HUES6 (cell line): ENCODE data around the gene HSPA1A.
"Not testable (repeated sequence)": the region's sequence is repeated elsewhere in the genome, so short reads cannot be mapped to it uniquely, and the experiment has no call there.

Experiments
- H3K27ac ChIP-seq: 2 replicates; pipeline ENCODE4 v1.7.0; 2013; ENCODE audit warnings: low read depth, mild to moderate bottlenecking, low read length, inconsistent platforms
- H3K27me3 ChIP-seq: 2 replicates; pipeline ENCODE4 v1.6.1; 2013; ENCODE audit warnings: low read length; ENCODE audit not compliant: control insufficient read depth, insufficient read depth
- H3K36me3 ChIP-seq: 2 replicates; pipeline ENCODE4 v1.6.1; 2013; ENCODE audit warnings: low read length; ENCODE audit not compliant: control insufficient read depth, insufficient read depth
- H3K4me1 ChIP-seq: 2 replicates; pipeline ENCODE4 v1.6.1; 2013; ENCODE audit warnings: low read length; ENCODE audit not compliant: control insufficient read depth, insufficient read depth
- H3K4me3 ChIP-seq: 2 replicates; pipeline ENCODE4 v1.5.1; 2013; ENCODE audit warnings: low read depth, low read length
- H3K9ac ChIP-seq: one replicate; pipeline ENCODE4 v1.6.1; 2013; ENCODE audit warnings: mild to moderate bottlenecking, low read length
- H3K9me3 ChIP-seq: 2 replicates; pipeline ENCODE4 v1.6.1; 2013; ENCODE audit warnings: low read depth, low read length; ENCODE audit not compliant: control insufficient read depth, insufficient read depth

Gene HSPA1A

DNA sequence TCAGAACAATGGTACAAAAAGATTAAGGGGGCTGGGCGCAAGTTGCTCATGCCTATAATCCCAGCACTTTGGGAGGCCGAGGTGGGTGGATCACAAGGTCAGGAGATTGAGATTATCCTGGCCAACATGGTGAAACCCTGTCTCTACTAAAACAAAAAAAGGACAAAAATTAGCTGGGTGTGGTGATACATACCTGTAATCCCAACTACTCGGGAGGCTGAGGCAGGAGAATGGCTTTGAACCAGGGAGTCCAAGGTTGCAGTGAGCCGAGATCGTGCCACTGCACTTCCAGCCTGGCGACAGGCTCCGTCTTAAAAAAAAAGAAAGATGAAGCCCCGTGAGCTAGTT, 24.4 kb downstream of the HSPA1A start:
- H3K9me3 ChIP-seq, H3K27ac ChIP-seq, H3K4me3 ChIP-seq, H3K27me3 ChIP-seq, H3K9ac ChIP-seq: not testable (repeated sequence)
- Histone ChIP-seq H3K4me1 (peaks cover 12% of the 10 kb centered on the region), H3K36me3 (peaks cover 63% of the 10 kb centered on the region)

DNA sequence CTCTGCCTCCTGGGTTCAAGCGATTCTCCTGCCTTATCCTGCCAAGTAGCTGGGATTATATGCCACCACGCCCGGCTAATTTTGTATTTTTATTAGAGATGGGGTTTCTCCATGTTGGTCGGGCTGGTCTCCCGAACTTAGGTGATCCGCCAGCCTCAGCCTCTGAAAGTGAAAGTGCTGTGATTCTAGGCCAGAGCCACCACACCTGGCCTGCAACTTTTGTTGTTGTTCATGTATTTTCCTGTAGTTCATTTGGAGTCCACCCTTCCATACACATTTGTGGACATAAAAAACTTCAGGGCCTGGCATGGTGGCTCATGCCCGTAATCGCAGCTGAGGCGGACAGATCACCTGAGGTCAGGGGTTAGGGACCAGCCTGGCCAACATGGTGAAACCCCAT, 26.7 kb downstream of the HSPA1A start:
- no peak overlapping the region for H3K4me3 ChIP-seq
- no peak overlapping the region for H3K9ac ChIP-seq
- H3K9me3 ChIP-seq, result no peaks in the 10 kb centered on the region
- no peak overlapping the region for H3K27ac ChIP-seq
- no peaks in the 10 kb centered on the region for H3K27me3 ChIP-seq
- H3K36me3 ChIP-seq, result peaks cover 41% of the 10 kb centered on the region
- H3K4me1 ChIP-seq, result peaks cover 6% of the 10 kb centered on the region

DNA sequence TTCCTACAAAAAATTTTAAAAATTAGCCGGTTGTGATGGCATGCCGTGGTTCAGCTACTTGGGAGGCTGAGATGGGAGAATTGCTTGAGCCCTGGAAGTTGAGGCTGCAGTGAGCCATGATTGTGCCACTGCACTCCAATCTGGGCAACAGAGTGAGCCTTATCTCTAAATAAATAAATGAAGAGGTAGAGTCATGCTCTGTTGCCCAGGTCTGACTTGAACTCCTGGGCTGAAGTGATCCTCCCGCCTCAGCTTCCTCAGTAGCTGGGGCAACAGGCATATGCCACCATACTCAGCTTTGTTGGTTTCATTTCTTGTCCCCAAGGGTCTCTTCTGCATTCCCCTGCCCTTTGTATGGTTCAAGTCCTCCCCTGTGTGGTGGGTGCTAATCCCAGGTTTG, 29.2 kb downstream of the HSPA1A start:
- Histone ChIP-seq H3K27ac (no peak overlapping the region), H3K4me3 (no peak overlapping the region), H3K9ac (no peak overlapping the region)

DNA sequence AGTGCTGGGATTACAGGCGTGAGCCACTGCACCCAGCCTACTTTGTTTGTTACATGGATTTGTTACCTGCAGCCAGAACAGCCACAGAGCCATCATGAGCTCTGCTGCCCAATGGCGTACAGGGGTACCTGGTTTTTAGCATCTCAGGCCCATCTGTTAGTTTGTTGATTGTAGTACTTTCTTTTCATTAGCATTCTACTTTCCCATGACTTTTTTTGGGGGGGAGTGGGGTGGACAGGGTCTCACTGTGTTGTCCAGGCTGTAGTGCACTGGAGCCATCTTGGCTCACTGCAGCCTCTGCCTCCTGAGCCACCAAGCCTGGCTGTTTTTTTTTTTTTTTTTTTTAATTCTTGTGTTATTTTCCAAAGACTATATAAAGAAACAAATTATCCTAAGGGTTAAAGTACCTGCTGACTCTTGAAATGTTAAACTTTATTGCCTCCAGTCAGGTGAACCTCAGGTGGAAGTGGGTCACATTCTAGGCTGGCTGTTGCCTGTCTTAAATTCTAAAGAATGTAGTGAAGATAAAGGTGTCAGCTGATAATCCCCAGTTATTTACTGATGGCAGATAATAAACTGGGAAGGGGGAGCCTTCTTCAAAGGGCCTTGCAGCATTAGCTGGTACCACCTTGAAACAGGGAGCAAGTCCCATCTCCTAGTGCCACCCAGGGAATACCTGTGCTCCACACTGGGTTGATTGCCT, 32.1 kb downstream of the HSPA1A start:
- Histone ChIP-seq H3K4me1 (no peaks in the 10 kb centered on the region), H3K9me3 (no peaks in the 10 kb centered on the region), H3K27ac (no peak overlapping the region), H3K4me3 (no peak overlapping the region), H3K27me3 (no peaks in the 10 kb centered on the region), H3K9ac (no peak overlapping the region), H3K36me3 (no peaks in the 10 kb centered on the region)

More for the DNA sequence above, 29.2 kb downstream of the HSPA1A start:
- peaks cover 17% of the 10 kb centered on the region for H3K36me3 ChIP-seq
- no peaks in the 10 kb centered on the region for H3K27me3 ChIP-seq
- no peaks in the 10 kb centered on the region for H3K9me3 ChIP-seq
- H3K4me1 ChIP-seq, result no peaks in the 10 kb centered on the region

DNA sequence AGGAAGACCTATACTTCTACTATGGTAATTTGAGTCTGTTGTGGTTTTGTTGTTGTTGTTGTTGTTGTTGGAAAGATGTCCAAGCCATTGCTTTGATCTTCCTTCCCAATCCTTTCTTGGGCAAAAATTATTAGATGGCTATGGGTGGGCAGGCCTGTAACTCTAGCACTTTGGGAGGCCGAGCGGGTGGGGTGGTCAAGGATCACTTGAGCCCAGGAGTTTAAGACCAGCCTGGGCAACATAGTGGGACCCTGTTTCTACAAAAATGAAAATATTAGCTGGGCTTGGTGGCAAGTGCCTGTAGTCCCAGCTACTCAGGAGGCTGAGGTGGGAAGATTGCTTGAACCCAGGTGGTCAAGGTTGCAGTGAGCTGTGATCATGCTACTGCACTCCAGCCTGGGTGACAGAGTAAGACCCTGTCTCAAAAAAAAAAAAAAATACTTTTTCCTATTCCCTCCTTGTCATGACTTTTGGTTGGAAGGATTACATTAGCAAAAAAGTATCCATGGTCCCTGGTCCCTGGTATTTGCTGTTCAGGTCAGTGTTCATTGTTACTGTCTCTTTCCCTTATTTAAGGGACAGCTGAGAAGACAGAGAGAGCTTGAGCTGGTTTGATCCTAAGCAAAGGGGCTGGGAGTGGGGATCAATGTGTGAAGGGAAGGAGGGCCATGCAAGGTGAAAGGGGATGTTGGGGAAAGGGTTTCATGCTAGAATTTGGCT, 35.6 kb downstream of the HSPA1A start:
- Histone ChIP-seq H3K4me3 (no peak overlapping the region), H3K4me1 (no peaks in the 10 kb centered on the region), H3K27me3 (no peaks in the 10 kb centered on the region), H3K9me3 (peaks cover 11% of the 10 kb centered on the region), H3K36me3 (no peaks in the 10 kb centered on the region; the same call in 1 of the 2 replicates), H3K27ac (no peak overlapping the region), H3K9ac (no peak overlapping the region)

DNA sequence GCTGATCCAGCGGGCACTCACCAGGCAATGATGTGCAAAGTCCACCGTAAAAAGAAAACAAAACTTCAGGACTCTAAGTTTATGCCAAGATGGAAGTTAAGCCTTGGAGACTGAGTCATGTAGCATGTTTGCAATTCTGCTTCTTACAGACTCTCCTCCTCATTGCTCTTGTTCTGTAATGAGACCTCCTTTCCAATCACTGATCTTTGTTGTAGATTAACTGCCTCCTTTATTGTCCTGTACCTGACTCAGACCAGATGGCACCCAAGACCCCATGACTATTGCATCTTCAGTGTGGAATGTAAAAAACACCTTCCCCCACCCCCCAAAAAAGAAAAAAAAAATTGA, 36.1 kb downstream of the HSPA1A start:
- Histone ChIP-seq H3K4me1 (no peaks in the 10 kb centered on the region), H3K27me3 (no peaks in the 10 kb centered on the region), H3K9ac (no peak overlapping the region), H3K27ac (no peak overlapping the region), H3K9me3 (peaks cover 11% of the 10 kb centered on the region), H3K4me3 (no peak overlapping the region), H3K36me3 (no peaks in the 10 kb centered on the region; the same call in 1 of the 2 replicates)

DNA sequence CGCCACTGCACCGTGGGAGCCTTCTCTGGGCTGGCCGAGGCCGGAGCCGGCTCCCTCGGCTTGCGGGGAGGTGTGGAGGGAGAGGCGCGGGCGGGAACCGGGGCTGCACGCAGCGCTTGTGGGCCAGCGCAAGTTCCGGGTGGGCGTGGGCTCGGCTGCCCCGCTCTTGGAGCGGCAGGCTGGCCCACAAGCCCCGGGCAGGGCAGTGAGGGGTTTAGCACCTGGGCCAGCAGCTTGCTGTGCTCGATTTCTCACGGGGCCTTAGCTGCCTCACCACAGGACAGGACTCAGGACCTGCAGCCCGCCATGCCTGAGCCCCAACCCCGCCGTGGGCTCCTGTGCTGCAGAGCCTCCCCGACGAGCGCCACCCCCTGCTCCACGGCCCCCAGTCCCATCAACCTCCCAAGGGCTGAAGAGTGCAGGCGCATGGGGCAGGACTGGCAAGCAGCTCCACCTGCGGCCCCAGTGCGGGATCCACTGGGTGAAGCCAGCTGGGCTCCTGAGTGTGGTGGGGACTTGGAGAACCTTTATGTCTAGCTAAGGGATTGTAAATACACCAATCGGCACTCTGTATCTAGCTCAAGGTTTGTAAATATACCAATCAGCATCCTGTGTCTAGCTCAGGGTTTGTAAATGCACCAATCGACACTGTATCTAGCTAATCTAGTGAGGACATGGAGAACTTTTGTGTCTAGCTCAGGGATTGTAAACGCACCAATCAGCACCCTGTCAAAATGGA, 36.8 kb downstream of the HSPA1A start:
- H3K27me3 ChIP-seq, H3K4me1 ChIP-seq, H3K36me3 ChIP-seq, H3K9ac ChIP-seq, H3K4me3 ChIP-seq, H3K27ac ChIP-seq: not testable (repeated sequence)
- H3K9me3 ChIP-seq, result peaks cover 11% of the 10 kb centered on the region

DNA sequence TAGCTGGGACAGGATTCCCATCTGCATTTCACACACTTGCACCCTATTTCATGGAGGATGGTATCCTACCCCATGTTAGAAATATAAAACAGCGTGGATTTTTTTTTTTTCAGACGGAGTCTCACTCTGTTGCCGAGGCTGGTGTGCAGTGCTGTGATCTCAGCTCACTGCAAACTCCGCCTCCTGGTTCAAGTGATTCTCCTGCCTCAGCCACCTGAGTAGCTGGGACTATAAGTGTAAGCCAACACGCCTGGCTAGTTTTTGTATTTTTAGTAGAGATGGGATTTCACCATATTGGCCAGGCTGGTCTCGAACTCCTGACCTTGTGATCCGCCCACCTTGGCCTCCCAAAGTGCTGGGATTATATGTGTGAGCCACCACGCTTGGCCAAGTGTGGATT, 42.4 kb downstream of the HSPA1A start:
- not testable (repeated sequence) for H3K9ac ChIP-seq, H3K27me3 ChIP-seq, H3K4me1 ChIP-seq, H3K27ac ChIP-seq, H3K9me3 ChIP-seq, H3K4me3 ChIP-seq
- peaks cover 30% of the 10 kb centered on the region for H3K36me3 ChIP-seq

DNA sequence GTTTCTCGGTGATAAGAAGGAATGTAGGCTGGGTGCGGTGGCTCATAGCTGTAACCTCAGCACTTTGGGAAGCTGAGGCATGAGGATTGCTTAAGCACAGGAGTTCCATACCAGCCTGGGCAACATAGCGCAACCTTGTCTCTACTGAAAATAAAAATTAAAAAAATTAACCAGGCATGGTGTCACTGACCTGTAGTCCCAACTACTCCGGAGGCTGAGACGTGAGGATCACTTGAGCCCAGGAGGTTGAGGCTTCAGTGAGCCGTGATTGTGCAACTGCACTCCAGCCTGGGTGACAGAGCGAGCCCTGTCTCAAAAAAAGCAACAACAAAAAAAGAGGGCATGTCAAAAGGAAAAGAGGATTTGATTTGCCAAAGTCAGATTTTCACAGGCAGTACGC, 43.4 kb downstream of the HSPA1A start:
- Histone ChIP-seq H3K4me3 (no peak overlapping the region), H3K36me3 (peaks cover 30% of the 10 kb centered on the region), H3K4me1 (peaks cover 3% of the 10 kb centered on the region; the same call in 1 of the 2 replicates), H3K27me3 (no peaks in the 10 kb centered on the region), H3K9ac (no peak overlapping the region), H3K9me3 (peaks cover 6% of the 10 kb centered on the region), H3K27ac (no peak overlapping the region)

DNA sequence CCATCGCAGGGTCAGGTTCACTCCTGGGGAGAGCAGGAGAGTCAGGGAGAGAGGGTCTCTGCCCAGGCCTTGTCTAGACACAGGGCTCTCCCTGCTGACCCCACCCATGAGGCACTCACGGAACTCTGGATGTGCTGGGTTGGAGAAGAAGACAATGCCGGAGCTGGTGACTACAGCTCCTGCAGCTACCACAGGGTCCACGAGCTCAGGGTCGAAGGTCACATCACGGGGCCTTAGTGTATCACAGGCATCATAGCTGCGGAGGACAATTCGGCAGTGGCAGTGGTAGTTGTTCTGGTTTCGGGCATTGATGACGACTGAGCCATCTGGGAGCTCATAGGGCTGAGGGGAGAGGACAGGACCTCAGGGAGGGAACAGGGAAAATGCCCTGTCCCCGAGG, 44.6 kb downstream of the HSPA1A start:
- Histone ChIP-seq H3K27ac (no peak overlapping the region), H3K36me3 (peaks cover 30% of the 10 kb centered on the region), H3K4me1 (peaks cover 3% of the 10 kb centered on the region; the same call in 1 of the 2 replicates), H3K27me3 (no peaks in the 10 kb centered on the region), H3K9ac (no peak overlapping the region), H3K4me3 (no peak overlapping the region), H3K9me3 (peaks cover 6% of the 10 kb centered on the region)

DNA sequence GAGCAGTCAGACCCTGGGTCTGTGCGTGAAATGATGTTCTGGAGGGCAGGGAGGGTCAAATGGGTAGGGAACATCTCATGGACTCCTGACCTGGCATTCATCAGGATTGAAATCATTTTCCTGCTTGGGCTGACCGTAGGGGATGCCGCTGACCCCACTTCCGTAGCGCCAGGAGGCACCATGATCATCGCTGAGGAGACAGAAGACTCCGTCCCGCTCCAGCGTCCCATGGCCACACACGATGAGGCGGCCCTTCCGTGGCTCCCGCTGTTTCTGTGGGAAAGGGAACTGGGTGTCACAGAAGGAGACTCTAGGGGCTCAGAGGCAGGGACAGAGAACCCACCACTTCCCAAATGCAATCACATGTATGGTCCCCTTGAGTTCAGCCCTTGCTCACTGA, 45.0 kb downstream of the HSPA1A start:
- Histone ChIP-seq H3K36me3 (peaks cover 30% of the 10 kb centered on the region), H3K9me3 (peaks cover 3% of the 10 kb centered on the region), H3K4me3 (no peak overlapping the region), H3K27me3 (no peaks in the 10 kb centered on the region), H3K9ac (no peak overlapping the region), H3K27ac (no peak overlapping the region), H3K4me1 (peaks cover 3% of the 10 kb centered on the region; the same call in 1 of the 2 replicates)
